HEK293 (cell line): ENCODE results near the gene TENT4A.

Experiments
- CTCF ChIP-seq: fragments of 450-650 bp; formaldehyde crosslinking; IDR thresholded peaks from 2 replicates; pipeline ENCODE4 v1.5.1; 2016; ENCODE audit warnings: missing biosample characterization, missing genetic modification characterization
- PBX3 ChIP-seq: sonication (generic); formaldehyde crosslinking; IDR thresholded peaks from 2 replicates; pipeline ENCODE4 v1.8.1; 2022; ENCODE audit warnings: mild to moderate bottlenecking, moderate library complexity, missing genetic modification reagents
- TCF7L2 ChIP-seq: IDR thresholded peaks from 2 replicates; pipeline ENCODE4 v1.6.1; 2011; ENCODE audit warnings: low read depth, mild to moderate bottlenecking, inconsistent platforms, low read length, moderate library complexity, borderline replicate concordance
- ZBTB7A ChIP-seq: fragments of 450-650 bp; formaldehyde crosslinking; IDR thresholded peaks from 2 replicates; pipeline ENCODE4 v1.5.1; 2016; ENCODE audit warnings: low read depth, missing biosample characterization, missing genetic modification characterization
- ZFP41 ChIP-seq: fragments of 450-650 bp; formaldehyde crosslinking; IDR thresholded peaks from 2 replicates; pipeline ENCODE4 v1.5.1; 2016; ENCODE audit warnings: missing biosample characterization, missing genetic modification characterization, borderline replicate concordance
- ZFP69B ChIP-seq: fragments of 450-650 bp; formaldehyde crosslinking; IDR thresholded peaks from 2 replicates; pipeline ENCODE4 v1.5.1; 2016; ENCODE audit warnings: missing biosample characterization, missing genetic modification characterization
- ZNF140 ChIP-seq: fragments of 450-650 bp; formaldehyde crosslinking; IDR thresholded peaks from 2 replicates; pipeline ENCODE4 v1.5.1; 2016; ENCODE audit warnings: missing biosample characterization, missing genetic modification characterization
- ZNF311 ChIP-seq: fragments of 450-650 bp; formaldehyde crosslinking; IDR thresholded peaks from 2 replicates; pipeline ENCODE4 v1.5.1; 2017; ENCODE audit warnings: missing biosample characterization, missing genetic modification characterization, borderline replicate concordance

GRCh38 chr5:6749026-6749716 lies 35.9 kb downstream of the TENT4A start:
- TF ChIP-seq ZNF311 (tag by site-specific recombination) = no peak
- TF ChIP-seq ZNF140 (tag by site-specific recombination) = no peak
- no peak for TF ChIP-seq CTCF (tag by site-specific recombination)
- TF ChIP-seq PBX3 (CRISPR knock-in tag) = no peak
- no peak for TF ChIP-seq TCF7L2
- TF ChIP-seq ZBTB7A = no peak
- no peak for TF ChIP-seq ZFP41
- no peak for TF ChIP-seq ZFP69B (tag by site-specific recombination)
